Lung (tissue), 12 donors: ENCODE measurements around the gene OR5B3. TPM values are rescaled to one million over a fixed set of nuclear protein-coding genes. Genes with fewer than 3 reads are reported as not detected.
"Not testable (repeated sequence)": the region's sequence is repeated elsewhere in the genome, so short reads cannot be mapped to it uniquely, and the experiment has no call there.

Experiments
- ATAC-seq: fragments of 200-7000 bp; cut with Tn5 transposase; one replicate; pipeline ENCODE4 v1.9.1; 2020; ENCODE audit warnings: moderate number of reproducible peaks; ENCODE audit not compliant: insufficient read depth, low FRiP score
- DNase-seq, 3 donors: peaks; one replicate each; pipeline ENCODE4 v3.0.0-alpha.2; 2013 to 2017
- H3K27ac ChIP-seq, 2 donors: one replicate each; pipeline ENCODE4 v1.5.1; 2013; ENCODE audit warnings: mild to moderate bottlenecking in 2 of 2, moderate library complexity in 2 of 2, control low read depth in 1 of 2, inconsistent platforms in 1 of 2, low read depth in 1 of 2, low read length in 1 of 2
- H3K27me3 ChIP-seq, 3 donors: one replicate each; pipeline ENCODE4 v1.5.1; 2013; ENCODE audit warnings: low read length in 2 of 3; ENCODE audit not compliant: control insufficient read depth in 3 of 3, insufficient read depth in 3 of 3
- H3K36me3 ChIP-seq, 4 donors: one replicate each; pipeline ENCODE4 v1.5.1; 2013; ENCODE audit warnings: low read length in 4 of 4, mild to moderate bottlenecking in 1 of 4, moderate library complexity in 1 of 4; ENCODE audit not compliant: control insufficient read depth in 4 of 4, insufficient read depth in 4 of 4
- H3K4me1 ChIP-seq, 5 donors: one replicate each; pipeline ENCODE4 v1.5.1; 2013; ENCODE audit warnings: low read length in 5 of 5, mild to moderate bottlenecking in 2 of 5, moderate library complexity in 1 of 5; ENCODE audit not compliant: control insufficient read depth in 5 of 5, insufficient read depth in 5 of 5
- H3K4me3 ChIP-seq: one replicate; pipeline ENCODE4 v1.5.1; 2013; ENCODE audit warnings: mild to moderate bottlenecking, control low read depth, moderate library complexity
- H3K9ac ChIP-seq, 2 donors: one replicate each; pipeline ENCODE4 v1.5.1; 2013; ENCODE audit warnings: low read length in 2 of 2, control low read depth in 1 of 2; ENCODE audit not compliant: insufficient read depth in 1 of 2
- H3K9me3 ChIP-seq, 4 donors: one replicate each; pipeline ENCODE4 v1.5.1; 2013; ENCODE audit warnings: low read length in 3 of 4, mild to moderate bottlenecking in 1 of 4, moderate library complexity in 1 of 4; ENCODE audit not compliant: control insufficient read depth in 4 of 4, insufficient read depth in 3 of 4
- WGBS, 2 donors: extraction: QIAGEN DNeasy Blood & Tissue Kit; methylation state at CpG; one replicate each; pipeline ENCODE4 v1.1.7; 2013; 5-methylcytosine and 5-hydroxymethylcytosine counted together
- polyA plus RNA-seq, 2 donors: library from polyadenylated mRNA; stranded (reverse); fragments of 200-250 nt; gene quantifications; one replicate each; pipeline ENCODE4 v1.2.1, GENCODE V29; 2013
- total RNA-seq, 2 donors: library from RNA; depleted of rRNA in 1 of 2; stranded (reverse); fragments of >200 nt in 1 of 2; gene quantifications; one replicate each; pipeline ENCODE4 v1.2.1, GENCODE V29; 2014 to 2021
- TF ChIP-seq, protein P1 (sequence below): IDR thresholded peaks from 2 replicates; pipeline ENCODE4 v1.5.1; 2012; ENCODE audit warnings: mild to moderate bottlenecking; ENCODE audit errors: control extremely low read depth, extremely low read depth
- donor health status: control.
- donor health status: control.
- donor health status: Bipolar disorder and iron deficiency.
- donor health status: healthy.
- donor health status: DM: yes; HTN: yes; CAD: no.

OR5B3 gene
- total and polyA plus RNA-seq, 4 donors, result not detected

DNA sequence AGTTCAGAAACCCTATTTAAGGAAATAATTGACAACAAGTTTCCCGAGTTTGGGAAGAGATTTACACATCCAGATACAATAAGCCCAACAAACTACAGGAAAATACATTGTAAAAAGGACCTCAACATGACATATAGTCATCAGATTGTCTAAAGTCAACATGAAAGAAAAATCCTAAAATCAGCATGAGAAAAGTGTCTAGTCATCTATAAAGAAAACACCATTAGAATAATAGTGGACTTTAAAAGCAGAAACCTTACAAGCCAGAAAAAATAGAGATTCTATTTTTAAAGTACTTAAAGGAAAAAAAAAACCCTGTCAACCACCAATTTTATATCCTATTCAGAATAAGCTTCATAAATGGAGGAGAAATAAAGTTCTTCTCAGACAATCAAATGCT, 22.6 kb upstream of the OR5B3 start:
- no peak for DNase-seq

DNA sequence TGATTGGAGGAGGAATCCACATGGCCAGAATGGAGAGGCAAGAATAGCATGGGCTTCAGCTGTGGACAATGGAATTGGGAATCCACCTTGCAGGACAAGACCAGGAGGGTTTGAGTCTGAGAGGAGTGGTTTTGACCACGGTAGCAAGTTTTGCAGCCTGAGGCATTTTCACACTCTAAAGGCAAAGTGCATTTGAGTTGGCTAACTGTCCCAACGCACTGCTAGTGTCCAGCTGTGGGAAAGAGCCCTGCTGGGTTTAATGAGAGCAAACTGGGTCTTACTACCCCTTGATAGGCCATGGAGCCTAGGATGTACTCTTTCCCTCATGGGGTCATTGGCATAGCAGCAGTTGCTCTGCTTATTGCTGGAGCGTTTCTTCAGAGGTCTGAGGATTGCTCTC, 21.3 kb upstream of the OR5B3 start, which contains the start of gene OR5B2:
Gene OR5B2, minus strand, starts transcription at position 101 of the 400 bp plus-strand sequence. CDS start 4,860 bp downstream, outside the sequence.
- H3K4me3 ChIP-seq, result no peak within 1 kb of the TSS
- H3K9ac ChIP-seq, result no peak within 1 kb of the TSS
- peaks cover 0 to 9% (median 0%) of the 10 kb centered on the region in 4 donors for H3K9me3 ChIP-seq
- ATAC-seq (no peak), DNase-seq (no peak)
- H3K27me3 ChIP-seq, result no peaks in the 10 kb centered on the region
- no peak within 1 kb of the TSS for H3K27ac ChIP-seq
- WGBS, 2 donors, result 77 to 80% methylated on average over 3 of the region's 3 CpGs
- TF ChIP-seq, protein P1, sequence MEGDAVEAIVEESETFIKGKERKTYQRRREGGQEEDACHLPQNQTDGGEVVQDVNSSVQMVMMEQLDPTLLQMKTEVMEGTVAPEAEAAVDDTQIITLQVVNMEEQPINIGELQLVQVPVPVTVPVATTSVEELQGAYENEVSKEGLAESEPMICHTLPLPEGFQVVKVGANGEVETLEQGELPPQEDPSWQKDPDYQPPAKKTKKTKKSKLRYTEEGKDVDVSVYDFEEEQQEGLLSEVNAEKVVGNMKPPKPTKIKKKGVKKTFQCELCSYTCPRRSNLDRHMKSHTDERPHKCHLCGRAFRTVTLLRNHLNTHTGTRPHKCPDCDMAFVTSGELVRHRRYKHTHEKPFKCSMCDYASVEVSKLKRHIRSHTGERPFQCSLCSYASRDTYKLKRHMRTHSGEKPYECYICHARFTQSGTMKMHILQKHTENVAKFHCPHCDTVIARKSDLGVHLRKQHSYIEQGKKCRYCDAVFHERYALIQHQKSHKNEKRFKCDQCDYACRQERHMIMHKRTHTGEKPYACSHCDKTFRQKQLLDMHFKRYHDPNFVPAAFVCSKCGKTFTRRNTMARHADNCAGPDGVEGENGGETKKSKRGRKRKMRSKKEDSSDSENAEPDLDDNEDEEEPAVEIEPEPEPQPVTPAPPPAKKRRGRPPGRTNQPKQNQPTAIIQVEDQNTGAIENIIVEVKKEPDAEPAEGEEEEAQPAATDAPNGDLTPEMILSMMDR, result no peak
- no peaks in the 10 kb centered on the region for H3K4me1 ChIP-seq
- H3K36me3 ChIP-seq, result no peaks in the 10 kb centered on the region

More for the DNA sequence above, 22.6 kb upstream of the OR5B3 start:
- Histone ChIP-seq H3K4me1 (no peaks in the 10 kb centered on the region), H3K9ac (no peak overlapping the region), H3K9me3 (peaks cover 0 to 9% (median 0%) of the 10 kb centered on the region in 4 donors), H3K36me3 (no peaks in the 10 kb centered on the region), H3K27ac (no peak overlapping the region), H3K27me3 (no peaks in the 10 kb centered on the region), H3K4me3 (no peak overlapping the region)
- TF ChIP-seq, protein P1, result no peak
- no peak for ATAC-seq
- WGBS, 2 donors, result 48 to 68% methylated on average over 1 of the region's 1 CpG

- WGBS, 2 donors, result 78 to 85% methylated on average over 1 of the region's 2 CpGs
- H3K27me3 ChIP-seq, H3K27ac ChIP-seq, H3K9ac ChIP-seq, H3K4me1 ChIP-seq, H3K36me3 ChIP-seq, H3K9me3 ChIP-seq, H3K4me3 ChIP-seq, DNase-seq, ATAC-seq: not testable (repeated sequence)
Measured at GRCh38 chr11:58399622-58400021, 7.1 kb downstream of the OR5B3 start.

- no peaks in the 10 kb centered on the region for H3K36me3 ChIP-seq
- TF ChIP-seq, protein P1, result no peak
- no peak overlapping the region for H3K4me3 ChIP-seq
- H3K27me3 ChIP-seq, result no peaks in the 10 kb centered on the region
- no peak overlapping the region for H3K9ac ChIP-seq
- ATAC-seq (no peak), DNase-seq (no peak)
- H3K9me3 ChIP-seq, result peaks cover 0 to 4% (median under 1%) of the 10 kb centered on the region in 4 donors
- 84 to 89% methylated on average over 2 of the region's 2 CpGs for WGBS, 2 donors
- H3K4me1 ChIP-seq, result no peaks in the 10 kb centered on the region
- H3K27ac ChIP-seq, result no peak overlapping the region
Measured at GRCh38 chr11:58395581-58395980, 11.1 kb downstream of the OR5B3 start.
